Fibroblast of skin of abdomen (primary cell): ENCODE measurements around the gene C1orf232.

Experiments used
- DNase-seq: peaks from one replicate; pipeline ENCODE4 v3.0.0-alpha.2; 2013

The C1orf232 gene

DNA sequence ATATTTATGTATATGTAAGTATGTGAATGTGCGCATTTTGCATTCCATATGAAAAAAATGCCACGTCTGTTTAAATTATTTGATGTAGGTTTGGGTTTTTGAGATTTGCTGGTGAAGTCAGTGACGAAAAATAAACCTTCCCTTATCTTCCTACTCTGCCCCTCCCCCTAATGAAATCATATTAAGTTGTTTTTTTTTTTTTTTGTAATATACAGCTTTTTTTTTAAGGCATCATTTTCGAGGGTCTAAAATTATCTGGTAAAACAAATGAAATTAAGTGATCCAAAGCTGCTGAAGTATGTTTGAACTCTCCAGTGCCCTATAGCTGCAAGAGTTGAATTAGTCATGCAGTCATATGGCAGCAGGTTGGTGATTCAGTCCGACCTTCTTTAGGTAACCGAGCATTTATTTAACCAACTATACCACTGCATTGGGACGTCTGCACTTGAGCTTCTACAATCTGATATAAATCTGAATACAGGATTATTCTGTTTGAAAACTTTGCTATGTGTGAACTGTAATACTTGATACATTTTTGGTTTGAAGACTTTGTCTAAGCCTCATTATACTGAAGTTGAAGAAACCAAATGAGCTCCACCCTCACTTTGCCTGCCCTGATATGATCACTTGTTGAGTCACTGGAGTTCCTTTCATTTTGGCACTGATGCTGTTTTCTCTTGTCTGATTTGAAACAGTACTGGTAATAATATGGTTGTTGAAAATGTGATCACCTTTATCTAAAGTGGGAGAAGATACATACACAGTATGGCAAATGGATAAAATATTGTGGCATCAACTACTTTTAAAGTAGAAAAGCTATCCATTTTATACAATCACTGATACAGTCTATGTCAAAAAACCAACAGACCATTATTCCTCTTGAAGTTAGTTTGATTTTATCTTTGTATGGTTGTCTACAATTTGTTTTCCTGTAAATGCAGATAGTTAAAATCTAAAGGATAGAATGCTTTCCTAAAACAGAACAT, 45.5 kb downstream of the C1orf232 start:
- no peak for DNase-seq

DNA sequence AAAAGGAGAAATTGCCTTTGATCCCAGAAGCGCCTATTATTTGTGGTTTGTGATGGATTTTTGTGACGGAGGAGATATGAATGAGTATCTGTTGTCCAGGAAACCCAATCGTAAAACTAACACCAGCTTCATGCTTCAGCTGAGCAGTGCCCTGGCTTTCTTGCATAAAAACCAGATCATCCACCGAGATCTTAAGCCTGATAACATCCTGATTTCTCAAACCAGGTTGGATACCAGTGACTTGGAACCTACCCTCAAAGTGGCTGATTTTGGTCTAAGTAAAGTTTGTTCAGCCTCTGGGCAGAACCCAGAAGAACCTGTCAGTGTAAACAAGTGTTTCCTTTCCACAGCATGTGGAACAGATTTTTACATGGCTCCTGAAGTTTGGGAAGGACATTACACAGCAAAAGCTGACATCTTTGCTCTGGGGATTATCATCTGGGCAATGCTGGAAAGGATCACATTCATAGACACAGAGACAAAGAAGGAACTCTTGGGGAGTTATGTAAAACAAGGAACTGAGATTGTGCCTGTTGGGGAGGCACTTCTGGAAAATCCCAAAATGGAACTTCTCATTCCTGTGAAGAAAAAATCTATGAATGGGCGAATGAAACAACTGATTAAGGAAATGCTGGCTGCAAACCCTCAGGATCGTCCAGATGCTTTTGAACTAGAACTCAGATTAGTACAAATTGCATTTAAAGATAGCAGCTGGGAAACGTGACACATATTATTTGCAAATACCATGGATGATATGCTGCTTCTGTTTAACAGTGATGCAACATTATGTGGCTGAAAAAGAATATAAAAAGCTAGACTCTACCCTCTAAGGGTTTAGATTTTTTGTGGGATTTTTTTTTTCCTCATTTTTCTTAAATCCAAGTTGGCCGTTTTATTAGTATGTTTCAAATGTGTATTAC, 46.6 kb downstream of the C1orf232 start:
- no peak for DNase-seq

DNA sequence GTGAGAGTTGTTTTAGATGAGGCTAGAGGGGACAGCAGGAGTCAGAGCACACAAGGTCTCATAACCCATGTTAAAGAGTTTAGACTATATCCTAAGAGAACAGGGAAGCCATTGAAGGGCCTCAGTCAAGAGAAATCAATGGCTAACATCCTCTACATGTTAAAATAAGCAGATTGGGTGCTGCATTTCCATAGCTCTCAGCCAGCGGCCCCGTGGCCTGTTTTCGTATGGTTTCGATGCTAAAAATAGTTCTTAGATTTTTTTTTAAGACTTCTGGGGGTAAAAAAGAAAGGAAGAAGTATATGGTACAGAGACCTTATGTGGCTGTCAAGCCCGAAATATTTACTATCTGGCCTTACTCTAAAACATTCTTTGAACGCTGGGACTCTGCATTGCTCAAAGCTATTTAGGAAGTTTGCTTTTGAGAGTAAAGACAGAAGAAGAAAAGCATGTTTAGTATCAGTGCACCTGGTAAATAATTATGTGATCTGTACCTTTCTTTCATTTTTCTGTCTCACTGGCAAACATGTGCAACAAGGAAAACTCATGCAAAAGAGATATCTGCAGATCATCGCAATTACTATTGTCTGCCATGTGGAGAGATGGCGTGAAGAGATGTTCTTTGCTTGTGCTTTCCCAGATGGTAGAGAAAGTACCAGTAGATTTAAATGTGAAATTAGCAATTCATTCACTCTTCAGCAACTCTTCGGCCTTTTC, 48.7 kb downstream of the C1orf232 start:
- no peak for DNase-seq

DNA sequence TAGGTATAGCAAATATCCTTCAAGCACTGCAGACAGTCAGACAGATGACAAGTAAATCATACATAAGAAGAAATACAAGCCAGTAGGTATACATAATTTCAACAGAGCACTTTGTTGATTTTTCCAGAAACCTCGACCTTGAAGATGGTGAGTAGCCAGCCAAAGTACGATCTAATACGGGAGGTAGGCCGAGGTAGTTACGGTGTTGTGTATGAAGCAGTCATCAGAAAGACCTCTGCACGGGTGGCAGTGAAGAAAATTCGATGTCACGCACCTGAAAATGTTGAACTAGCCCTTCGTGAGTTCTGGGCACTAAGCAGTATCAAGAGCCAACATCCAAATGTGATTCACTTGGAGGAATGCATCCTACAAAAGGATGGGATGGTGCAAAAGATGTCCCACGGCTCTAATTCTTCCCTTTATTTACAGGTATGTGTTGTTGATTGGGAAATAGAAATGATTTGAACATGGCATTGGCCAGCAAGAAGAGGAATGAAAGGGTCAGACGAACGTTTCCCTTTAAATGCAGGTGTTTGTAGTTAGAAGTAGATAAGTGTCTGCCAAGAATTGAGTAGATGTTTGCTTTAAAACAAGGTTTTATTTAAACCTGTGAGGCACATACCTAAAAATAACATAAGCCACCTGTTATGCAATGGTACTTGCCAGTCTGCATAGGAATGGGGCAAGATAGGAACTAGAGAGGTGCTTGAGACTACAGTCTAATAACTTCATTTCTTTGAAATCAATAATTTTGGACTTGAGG, 54.4 kb downstream of the C1orf232 start:
- DNase-seq: no peak
